Measurements from ENCODE around the gene SCN5A.

- TF ChIP-seq, protein P1, sequence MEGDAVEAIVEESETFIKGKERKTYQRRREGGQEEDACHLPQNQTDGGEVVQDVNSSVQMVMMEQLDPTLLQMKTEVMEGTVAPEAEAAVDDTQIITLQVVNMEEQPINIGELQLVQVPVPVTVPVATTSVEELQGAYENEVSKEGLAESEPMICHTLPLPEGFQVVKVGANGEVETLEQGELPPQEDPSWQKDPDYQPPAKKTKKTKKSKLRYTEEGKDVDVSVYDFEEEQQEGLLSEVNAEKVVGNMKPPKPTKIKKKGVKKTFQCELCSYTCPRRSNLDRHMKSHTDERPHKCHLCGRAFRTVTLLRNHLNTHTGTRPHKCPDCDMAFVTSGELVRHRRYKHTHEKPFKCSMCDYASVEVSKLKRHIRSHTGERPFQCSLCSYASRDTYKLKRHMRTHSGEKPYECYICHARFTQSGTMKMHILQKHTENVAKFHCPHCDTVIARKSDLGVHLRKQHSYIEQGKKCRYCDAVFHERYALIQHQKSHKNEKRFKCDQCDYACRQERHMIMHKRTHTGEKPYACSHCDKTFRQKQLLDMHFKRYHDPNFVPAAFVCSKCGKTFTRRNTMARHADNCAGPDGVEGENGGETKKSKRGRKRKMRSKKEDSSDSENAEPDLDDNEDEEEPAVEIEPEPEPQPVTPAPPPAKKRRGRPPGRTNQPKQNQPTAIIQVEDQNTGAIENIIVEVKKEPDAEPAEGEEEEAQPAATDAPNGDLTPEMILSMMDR (optimal IDR thresholded peaks at IDR 0.05 in 1 of 3, IDR thresholded peaks at IDR 0.05 in 1 of 3, conservative IDR thresholded peaks at IDR 0.05 in 1 of 3; ENCODE audit: extremely low read depth in 1 of 3, insufficient read depth in 2 of 3, low read length in 3 of 3), result no peak
- TF ChIP-seq EZH2 (IDR thresholded peaks at IDR 0.05; ENCODE audit: low read length), result no peak
Observed at GRCh38 chr3:38616111-38616510, 33.4 kb downstream of the SCN5A start.
